ENCODE results near the gene EGR2.

Gene EGR2

GRCh38 chr10:62816331-62817120 is at the start of gene EGR2:
Gene EGR2 (minus strand): TSS chr10:62816366. CDS start chr10:62816029, 337 bp downstream.
- peak; percentile 97 for DNase-seq (ENCODE audit: low spot score)

GRCh38 chr10:62862447-62862846 is 46.3 kb upstream of the EGR2 start:
- DNase-seq (ENCODE audit: low spot score): no peak

- no peak for DNase-seq (ENCODE audit: low spot score)
These were observed 45.3 kb upstream of the EGR2 start for GRCh38 chr10:62861507-62861906.

- DNase-seq (ENCODE audit: low spot score): no peak
These were observed 44.8 kb upstream of the EGR2 start for GRCh38 chr10:62860946-62861345.

GRCh38 chr10:62858364-62858763 is 42.2 kb upstream of the EGR2 start:
- DNase-seq (ENCODE audit: low spot score): no peak

- DNase-seq (ENCODE audit: low spot score): peak; percentile 24
These were observed 39.9 kb upstream of the EGR2 start for GRCh38 chr10:62856021-62856420.

- no peak for DNase-seq (ENCODE audit: low spot score)
These were observed 37.5 kb upstream of the EGR2 start for GRCh38 chr10:62853710-62854109.

- no peak for DNase-seq (ENCODE audit: low spot score)
These were observed 37.0 kb upstream of the EGR2 start for GRCh38 chr10:62852961-62853702.

GRCh38 chr10:62851442-62851841 is 35.3 kb upstream of the EGR2 start:
- no peak for DNase-seq (ENCODE audit: low spot score)

- no peak for DNase-seq (ENCODE audit: low spot score)
These were observed 34.5 kb upstream of the EGR2 start for GRCh38 chr10:62850646-62851045.

GRCh38 chr10:62847433-62847832 is 31.3 kb upstream of the EGR2 start:
- no peak for DNase-seq (ENCODE audit: low spot score)

GRCh38 chr10:62844280-62845011 is 28.3 kb upstream of the EGR2 start:
- no peak for DNase-seq (ENCODE audit: low spot score)

- DNase-seq (ENCODE audit: low spot score): no peak
These were observed 27.4 kb upstream of the EGR2 start for GRCh38 chr10:62843600-62843999.

- no peak for DNase-seq (ENCODE audit: low spot score)
These were observed 26.8 kb upstream of the EGR2 start for GRCh38 chr10:62842983-62843382.

- DNase-seq (ENCODE audit: low spot score): no peak
These were observed 23.4 kb upstream of the EGR2 start for GRCh38 chr10:62839590-62839989.

GRCh38 chr10:62831346-62831745 is 15.2 kb upstream of the EGR2 start:
- no peak for DNase-seq (ENCODE audit: low spot score)

- DNase-seq (ENCODE audit: low spot score): no peak
These were observed 14.5 kb upstream of the EGR2 start for GRCh38 chr10:62830679-62831078.

- DNase-seq (ENCODE audit: low spot score): no peak
These were observed 13.5 kb upstream of the EGR2 start for GRCh38 chr10:62829622-62830021.

- no peak for DNase-seq (ENCODE audit: low spot score)
These were observed 10.1 kb upstream of the EGR2 start for GRCh38 chr10:62826273-62826672.

GRCh38 chr10:62820586-62820985 is 4.4 kb upstream of the EGR2 start:
- DNase-seq (ENCODE audit: low spot score): no peak

GRCh38 chr10:62819141-62819920 is 3.2 kb upstream of the EGR2 start:
- no peak for DNase-seq (ENCODE audit: low spot score)

- peak; percentile 24 for DNase-seq (ENCODE audit: low spot score)
These were observed 2.4 kb upstream of the EGR2 start for GRCh38 chr10:62818426-62819011.
